K562 (cell line): ENCODE data around the gene DOCK6. TPM values are rescaled to one million over a fixed set of nuclear protein-coding genes. Genes with fewer than 3 reads are reported as not detected.

Experiments
- ATAC-seq: fragments of 200-7000 bp; cut with Tn5 transposase; 3 replicates; pipeline ENCODE4 v1.9.1; 2020; ENCODE audit warnings: moderate library complexity
- BruUV-seq: library from RNA; stranded (reverse); fragments of 400-500 nt; replicated peaks from 2 replicates; lab custom pipeline; 2021; lab: Mats Ljungman, UMichigan
- CTCF ChIA-PET: fragments of 300-600 bp; formaldehyde crosslinking; extraction: SDS; loops from one replicate; lab custom pipeline; 2021; ENCODE audit warnings: low intra/inter-chr PET ratio; lab: Yijun Ruan, JAX
- POLR2A ChIA-PET: fragments of 300-600, 350-650 bp; sonication (Branson Sonifier 250); formaldehyde crosslinking; extraction: SDS; loops from one replicate; lab custom pipeline; 2021; ENCODE audit warnings: antibody characterized with exemption, inconsistent platforms; lab: Yijun Ruan, JAX
- DNase-seq, 4 experiments: peaks; one replicate each; pipeline versions ENCODE4 v3.0.0 to v3.0.0-alpha.2; 2011 to 2018; ENCODE audit warnings: low spot score in 3 of 4, mixed read lengths in 3 of 4; ENCODE audit errors: extremely low read depth in 1 of 4
- FAIRE-seq: peaks from 2 replicates; lab custom pipeline; 2011; peaks lifted over from hg19 to GRCh38; lab: Jason Lieb, UNC
- H2AFZ ChIP-seq: 2 replicates; pipeline ENCODE4 v1.6.0; 2011; ENCODE audit warnings: low read depth, low read length, control low read depth, inconsistent platforms
- H3K27ac ChIP-seq: fragments of 200-600 bp; 3 replicates; pipeline ENCODE4 v1.8.0; 2011; ENCODE audit warnings: low read depth, mild to moderate bottlenecking, control low read depth, inconsistent platforms, low read length, moderate library complexity, mixed read lengths; ENCODE audit errors: extremely low read depth
- H3K27me3 ChIP-seq, 2 experiments: fragments of 300-600 bp in 1 of 2; 2 replicates in 1 of 2; 3 replicates in 1 of 2; pipeline versions ENCODE4 v1.6.0 to v1.8.0; 2011; ENCODE audit warnings: inconsistent platforms in 2 of 2, low read length in 2 of 2, mild to moderate bottlenecking in 1 of 2, mixed read lengths in 1 of 2, moderate library complexity in 1 of 2; ENCODE audit not compliant: control insufficient read depth in 2 of 2, insufficient read depth in 2 of 2
- H3K36me3 ChIP-seq: fragments of 300-600 bp; 3 replicates; pipeline ENCODE4 v1.8.0; 2011; ENCODE audit warnings: mild to moderate bottlenecking, low read length, inconsistent platforms; ENCODE audit not compliant: control insufficient read depth, insufficient read depth
- H3K4me1 ChIP-seq, 2 experiments: fragments of 200-600 bp in 1 of 2; replicated peaks in 1 of 2; 2 replicates in 1 of 2; 3 replicates in 1 of 2; pipeline versions ENCODE4 v1.5.1 to v1.8.0; 2011; ENCODE audit warnings: inconsistent platforms in 2 of 2, low read length in 2 of 2, mild to moderate bottlenecking in 1 of 2, mixed read lengths in 1 of 2, moderate library complexity in 1 of 2; ENCODE audit not compliant: control insufficient read depth in 2 of 2, insufficient read depth in 2 of 2
- H3K4me2 ChIP-seq: 2 replicates; pipeline ENCODE4 v1.6.1; 2011; ENCODE audit warnings: low read length, control low read depth, inconsistent platforms, mixed read lengths; ENCODE audit not compliant: insufficient read depth
- H3K4me3 ChIP-seq: fragments of 200-600 bp; sonication (generic), shearing (Covaris generic); 2 replicates; pipeline ENCODE4 v1.5.1; 2016; ENCODE audit warnings: control low read depth, inconsistent platforms
- H3K79me2 ChIP-seq: fragments of 200-600 bp; 3 replicates; pipeline ENCODE4 v1.8.0; 2011; ENCODE audit warnings: low read length, inconsistent platforms; ENCODE audit not compliant: control insufficient read depth, insufficient read depth
- H3K9ac ChIP-seq, 2 experiments: 2 replicates each; pipeline versions ENCODE4 v1.6.0 to v1.6.1; 2011; ENCODE audit warnings: low read depth in 2 of 2, low read length in 2 of 2, control low read depth in 1 of 2, inconsistent platforms in 1 of 2, mild to moderate bottlenecking in 1 of 2, mixed read lengths in 1 of 2; ENCODE audit not compliant: insufficient read depth in 1 of 2
- H3K9me1 ChIP-seq: one replicate; pipeline ENCODE4 v1.6.0; 2011; ENCODE audit warnings: inconsistent platforms, mild to moderate bottlenecking, low read length, moderate library complexity; ENCODE audit not compliant: control insufficient read depth, insufficient read depth
- H3K9me3 ChIP-seq: replicated peaks from 2 replicates; pipeline ENCODE4 v1.5.1; 2011; ENCODE audit warnings: low read depth, low read length, inconsistent platforms; ENCODE audit not compliant: control insufficient read depth, insufficient read depth
- H4K20me1 ChIP-seq: replicated peaks from 2 replicates; pipeline ENCODE4 v1.6.1; 2011; ENCODE audit warnings: low read length, inconsistent platforms, mixed read lengths; ENCODE audit not compliant: control insufficient read depth, insufficient read depth
- CEBPZ ChIP-seq: fragments of 150-350 bp; IDR thresholded peaks from 2 replicates; pipeline ENCODE4 v1.6.1; 2014; ENCODE audit warnings: low read depth, mild to moderate bottlenecking, low read length, borderline replicate concordance
- MCM5 ChIP-seq: fragments of 450-650 bp; IDR thresholded peaks from 2 replicates; pipeline ENCODE4 v1.6.1; 2016; ENCODE audit warnings: low read depth
- NFRKB ChIP-seq: fragments of 450-650 bp; IDR thresholded peaks from 2 replicates; pipeline ENCODE4 v1.6.1; 2016; ENCODE audit warnings: low read depth
- SAP30 ChIP-seq: fragments of 200-600 bp; sonication (generic); IDR thresholded peaks from 2 replicates; pipeline ENCODE4 v1.6.1; 2012; ENCODE audit warnings: borderline replicate concordance, low read depth, mild to moderate bottlenecking, moderate library complexity, low read length, control low read depth, inconsistent platforms; ENCODE audit not compliant: insufficient read depth, poor library complexity, severe bottlenecking
- TCF3 ChIP-seq: sonication (generic); formaldehyde crosslinking; IDR thresholded peaks from 2 replicates; pipeline ENCODE4 v1.4.0; 2020; ENCODE audit warnings: mild to moderate bottlenecking, missing genetic modification reagents
- TRIM28 ChIP-seq: fragments of 450-650 bp; IDR thresholded peaks from 2 replicates; pipeline ENCODE4 v1.6.1; 2017
- VEZF1 ChIP-seq: fragments of 200-800 bp; sonication (Bioruptor generic); IDR thresholded peaks from 2 replicates; pipeline ENCODE4 v1.6.1; 2017; ENCODE audit warnings: missing genetic modification characterization, missing compliant biosample characterization
- ZNF639 ChIP-seq, 2 experiments: fragments of 200-800 bp in 1 of 2; sonication (Bioruptor generic) in 1 of 2; sonication (generic) in 1 of 2; formaldehyde crosslinking in 1 of 2; IDR thresholded peaks in 1 of 2; conservative IDR thresholded peaks in 1 of 2; 2 replicates each; pipeline versions ENCODE4 v1.5.0 to v1.6.1; 2016 to 2020; ENCODE audit warnings: missing compliant biosample characterization in 1 of 2, missing genetic modification characterization in 1 of 2, missing genetic modification reagents in 1 of 2
- WGBS: fragments of 100-300 bp; shearing (Covaris generic); methylation state at CpG from one replicate; pipeline ENCODE4 v1.1.6; 2016; ENCODE audit warnings: low coverage, mixed read lengths; ENCODE audit not compliant: insufficient coverage; ENCODE audit errors: missing lambda C conversion rate; 5-methylcytosine and 5-hydroxymethylcytosine counted together
- in situ Hi-C: fragments of 300-500 bp; cut with MboI; formaldehyde crosslinking; loops from 4 replicates; pipeline ENCODE4 v1.15.0; 2018; ENCODE audit warnings: inconsistent platforms, mixed read lengths
- intact Hi-C: fragments of 100-400 bp; cut with micrococcal nuclease; formaldehyde crosslinking; loops from 2 replicates; pipeline ENCODE4 v1.14.2; 2022
- polyA plus RNA-seq, 8 experiments: library from polyadenylated mRNA; depleted of rRNA in 4 of 8; stranded (reverse) in 5 of 8; unstranded in 3 of 8; fragments of >200 nt; fragmentation: Nextera tagmentation in 2 of 8; fragmentation: Illumina TruSeq in 1 of 8; extraction: Ambion mirVana in 2 of 8; extraction: Trizol in 1 of 8; gene quantifications; 2 replicates each; pipeline versions ENCODE4 v1.2.1 to v1.2.3, GENCODE V29; 2011 to 2014; ENCODE audit warnings: inconsistent platforms in 1 of 8, missing spikeins in 1 of 8
- total RNA-seq, 7 experiments: library from RNA; depleted of rRNA in 6 of 7; stranded (reverse); fragments of >200 nt in 6 of 7; fragmentation: Illumina TruSeq in 2 of 7; extraction: Trizol in 2 of 7; gene quantifications; 2 replicates each; pipeline versions ENCODE4 v1.2.1 to v1.2.3, GENCODE V29; 2011 to 2021; ENCODE audit warnings: low replicate concordance in 1 of 7

The DOCK6 gene
- total and polyA plus RNA-seq, 9 of the 15 experiments (the other 6 are each of a cell fraction or from before 2014, with no cell fraction given) = 0.35 to 19.3 (median 3.8) TPM

GRCh38 chr19:11197291-11198174 is 64.8 kb downstream of the DOCK6 start, which contains the start of gene KANK2 (continued):
- TF ChIP-seq ZNF639 (CRISPR knock-in tag; conservative IDR thresholded peaks at IDR 0.05 in 1 of 2, IDR thresholded peaks at IDR 0.05 in 1 of 2) (peak in 1 of 2 experiments; percentile 66; a peak in 1 of 4 replicates), NFRKB (no peak), TCF3 (CRISPR knock-in tag) (0 out of 2 replicates have a peak, but pooled peaks have one; percentile 19)
- TF ChIP-seq, all 486 proteins: peak for 81

GRCh38 chr19:11196406-11197287 is 65.7 kb downstream of the DOCK6 start:
- intact Hi-C loops = loop anchor here (5.0 kb wide), 1 partner anchor 39 kb away; the partner anchor contains the start of gene SPC24
- Histone ChIP-seq H3K27me3 (no peaks in the 10 kb centered on the region), H3K4me3 (peak overlapping the region; percentile 70), H4K20me1 (0 out of 2 replicates have a peak, but pooled peaks cover 3% of the 10 kb centered on the region), H3K79me2 (peaks cover 15% of the 10 kb centered on the region), H3K36me3 (peaks cover 34% of the 10 kb centered on the region), H3K9me3 (no peaks in the 10 kb centered on the region), H3K4me2 (peak overlapping the region; percentile 85), H3K9me1 (no peaks in the 10 kb centered on the region), H3K27ac (peak overlapping the region; percentile 67), H2AFZ (peak overlapping the region; percentile 83), H3K9ac (peak overlapping the region; percentile 59 to 93), H3K4me1 (peaks cover 11 to 61% of the 10 kb centered on the region in 2 experiments; a peak in 4 of 5 replicates)
- WGBS = 40% methylated on average over 15 of the region's 47 CpGs
- peak; percentile 52 to 73 (median 70) for DNase-seq
- FAIRE-seq = no peak
- ATAC-seq = peak; percentile 66
- in situ Hi-C loops = no loop called here
- CTCF ChIA-PET = interaction anchor here (0.5 kb wide), 1 partner anchor 250 kb away, joined by 3 read pairs; no protein-coding TSS in a partner anchor
- TSS peak; percentile 41 for BruUV-seq
- POLR2A ChIA-PET = interaction anchor here (0.6 to 2.5 kb wide), 4 partner anchors 11 to 75 kb away, joined by 3 to 6 read pairs (median 4); no protein-coding TSS in a partner anchor
- TF ChIP-seq TRIM28 = no peak
- TF ChIP-seq MCM5 = no peak
- peak; percentile 71 for TF ChIP-seq SAP30
- no peak for TF ChIP-seq CEBPZ
- no peak for TF ChIP-seq VEZF1 (CRISPR knock-in tag)
